ENCODE data around the gene DEFB125. TPM values are rescaled to one million over a fixed set of nuclear protein-coding genes. Genes with fewer than 3 reads are reported as not detected.

Gene DEFB125
- total RNA-seq, 6 experiments from 2014 or later: not detected

GRCh38 chr20:137668-138490 lies 50.4 kb downstream of the DEFB125 start:
- no peaks in the 10 kb centered on the region for H3K4me1 ChIP-seq
- H3K36me3 ChIP-seq: no peaks in the 10 kb centered on the region
- no peak for ATAC-seq
- 60% methylated on average over 8 of the region's 11 CpGs for WGBS (ENCODE audit: insufficient coverage, low coverage, low lambda C conversion rate, missing lambda C conversion rate)
- intact Hi-C loops (cut with DNase I): no loop called here
- no peak for DNase-seq
- H3K27me3 ChIP-seq: no peaks in the 10 kb centered on the region
- H3K9me3 ChIP-seq: no peaks in the 10 kb centered on the region
- H3K4me3 ChIP-seq: no peak overlapping the region
- peak in 1 of 4 donors; percentile 5 for TF ChIP-seq CTCF (IDR thresholded peaks at IDR 0.05)
- TF ChIP-seq POLR2A (IDR thresholded peaks at IDR 0.05): no peak
- no peak overlapping the region for H3K27ac ChIP-seq

- ATAC-seq: no peak
- Histone ChIP-seq H3K36me3 (no peaks in the 10 kb centered on the region), H3K27ac (no peak within 1 kb of the TSS), H3K4me3 (no peak within 1 kb of the TSS), H3K4me1 (no peaks in the 10 kb centered on the region), H3K9me3 (no peaks in the 10 kb centered on the region), H3K27me3 (no peaks in the 10 kb centered on the region)
- TF ChIP-seq CTCF (IDR thresholded peaks at IDR 0.05): no peak
- TF ChIP-seq POLR2A (IDR thresholded peaks at IDR 0.05): no peak
- DNase-seq: no peak
- WGBS (ENCODE audit: insufficient coverage, low coverage, low lambda C conversion rate, missing lambda C conversion rate): 44% methylated on average over 1 of the region's 1 CpG
- intact Hi-C loops (cut with DNase I): no loop called here
Observed at GRCh38 chr20:142290-142689, 54.8 kb downstream of the DEFB125 start, which contains the start of gene DEFB126. Gene DEFB126 (plus strand): TSS chr20:142590. CDS start chr20:142629, 39 bp downstream.

GRCh38 chr20:145877-146276 lies 58.4 kb downstream of the DEFB125 start:
- Histone ChIP-seq H3K4me3 (no peak overlapping the region), H3K4me1 (no peaks in the 10 kb centered on the region), H3K36me3 (no peaks in the 10 kb centered on the region), H3K9me3 (no peaks in the 10 kb centered on the region), H3K27me3 (no peaks in the 10 kb centered on the region), H3K27ac (no peak overlapping the region)
- ATAC-seq (no peak), DNase-seq (no peak)
- TF ChIP-seq POLR2A (IDR thresholded peaks at IDR 0.05) (no peak), CTCF (IDR thresholded peaks at IDR 0.05) (no peak)
- intact Hi-C loops (cut with DNase I): no loop called here
- 50% methylated on average over 2 of the region's 2 CpGs for WGBS (ENCODE audit: insufficient coverage, low coverage, low lambda C conversion rate, missing lambda C conversion rate)

Other genes with a start within 250 kb of the DEFB125 start
- not detected for gene DEFB126, start 54.9 kb downstream of the DEFB125 start, total RNA-seq
- gene DEFB127, start 69.8 kb downstream of the DEFB125 start, total RNA-seq: not detected
- not detected for gene DEFB128, start 102.0 kb downstream of the DEFB125 start, total RNA-seq
- gene DEFB129, start 139.6 kb downstream of the DEFB125 start, total RNA-seq: not detected
- under 1 TPM in 3 of 6 experiments, not detected in 3; 0.30 to 0.35 (median 0.31) TPM for gene DEFB132, start 170.1 kb downstream of the DEFB125 start, total RNA-seq
- gene C20orf96, start 203.1 kb downstream of the DEFB125 start, total RNA-seq: 1 to 10 TPM in 4 of 6 experiments, under 1 TPM in 2; 0.62 to 2.5 (median 1.8) TPM
- 1 to 10 TPM; 4.2 to 7.5 (median 5.9) TPM for gene ZCCHC3, start 209.9 kb downstream of the DEFB125 start, total RNA-seq
- gene SOX12, start 237.9 kb downstream of the DEFB125 start, total RNA-seq: 1 to 10 TPM; 3.6 to 6.4 (median 4.6) TPM